OCI-LY1 (cell line): ENCODE measurements around the gene PTPRM.

ENCODE experiments used
- H2AFZ ChIP-seq: fragments of 200-600 bp; sonication (generic), shearing (Covaris generic); 2 replicates; pipeline ENCODE4 v1.6.0; 2014; ENCODE audit warnings: antibody characterized with exemption, mild to moderate bottlenecking, low read length
- H3F3A ChIP-seq: fragments of 200-600 bp; sonication (generic), shearing (Covaris generic); 2 replicates; pipeline ENCODE4 v1.6.0; 2014; ENCODE audit warnings: mild to moderate bottlenecking, antibody characterized with exemption, low read length, moderate library complexity; ENCODE audit not compliant: insufficient read depth
- H3K27ac ChIP-seq: fragments of 200-600 bp; sonication (generic); 2 replicates; pipeline ENCODE4 v1.5.1; 2014; ENCODE audit warnings: low read length, mixed run types, mild to moderate bottlenecking, low read depth; ENCODE audit not compliant: poor library complexity, severe bottlenecking
- H3K27me3 ChIP-seq: fragments of 200-600 bp; sonication (generic); 2 replicates; pipeline ENCODE4 v1.6.0; 2014; ENCODE audit warnings: antibody characterized with exemption, mild to moderate bottlenecking, low read length, moderate library complexity; ENCODE audit not compliant: insufficient read depth
- H3K36me3 ChIP-seq: fragments of 200-600 bp; sonication (generic); 2 replicates; pipeline ENCODE4 v1.6.1; 2014; ENCODE audit warnings: mild to moderate bottlenecking, antibody characterized with exemption, low read length, moderate library complexity, mixed read lengths; ENCODE audit not compliant: insufficient read depth
- H3K4me1 ChIP-seq: fragments of 200-600 bp; sonication (generic); 2 replicates; pipeline ENCODE4 v1.5.1; 2014; ENCODE audit warnings: mild to moderate bottlenecking, low read length, moderate library complexity; ENCODE audit not compliant: insufficient read depth, severe bottlenecking
- H3K4me2 ChIP-seq: fragments of 200-600 bp; sonication (generic), shearing (Covaris generic); 2 replicates; pipeline ENCODE4 v1.6.1; 2014; ENCODE audit warnings: low read length
- H3K4me3 ChIP-seq: fragments of 200-600 bp; sonication (generic); 2 replicates; pipeline ENCODE4 v1.5.1; 2014; ENCODE audit warnings: low read length, low read depth, mild to moderate bottlenecking, mixed read lengths; ENCODE audit not compliant: poor library complexity, severe bottlenecking
- H3K79me2 ChIP-seq: fragments of 200-600 bp; shearing (Covaris generic); 2 replicates; pipeline ENCODE4 v1.6.1; 2016; ENCODE audit warnings: mixed run types, low read length, mixed read lengths; ENCODE audit not compliant: insufficient read depth
- H3K9ac ChIP-seq: fragments of 200-600 bp; sonication (generic), shearing (Covaris generic); 2 replicates; pipeline ENCODE4 v1.6.1; 2014; ENCODE audit warnings: mild to moderate bottlenecking, low read length, mixed read lengths
- H3K9me2 ChIP-seq: fragments of 200-600 bp; sonication (generic), shearing (Covaris generic); 2 replicates; pipeline ENCODE4 v1.6.1; 2014; ENCODE audit warnings: low read depth, mild to moderate bottlenecking, low read length, mixed read lengths
- H3K9me3 ChIP-seq: fragments of 200-600 bp; shearing (Covaris generic); 2 replicates; pipeline ENCODE4 v1.6.1; 2014; ENCODE audit warnings: low read length, mixed read lengths
- H4K20me1 ChIP-seq: fragments of 200-600 bp; sonication (generic), shearing (Covaris generic); 2 replicates; pipeline ENCODE4 v1.6.0; 2016; ENCODE audit warnings: mild to moderate bottlenecking, low read length; ENCODE audit not compliant: insufficient read depth
- EZH2 ChIP-seq: fragments of 200-600 bp; sonication (generic), shearing (Covaris generic); IDR thresholded peaks from 2 replicates; pipeline ENCODE4 v1.8.0; 2017; ENCODE audit warnings: borderline replicate concordance, mixed run types, mild to moderate bottlenecking, antibody characterized with exemption, low read length, moderate library complexity, mixed read lengths
- TF ChIP-seq, protein P1 (sequence below): fragments of 200-600 bp; sonication (generic), shearing (Covaris generic); IDR thresholded peaks from 2 replicates; pipeline ENCODE4 v1.5.1; 2017; ENCODE audit warnings: mild to moderate bottlenecking, antibody characterized with exemption, low read length, moderate library complexity, mixed read lengths

PTPRM gene

DNA sequence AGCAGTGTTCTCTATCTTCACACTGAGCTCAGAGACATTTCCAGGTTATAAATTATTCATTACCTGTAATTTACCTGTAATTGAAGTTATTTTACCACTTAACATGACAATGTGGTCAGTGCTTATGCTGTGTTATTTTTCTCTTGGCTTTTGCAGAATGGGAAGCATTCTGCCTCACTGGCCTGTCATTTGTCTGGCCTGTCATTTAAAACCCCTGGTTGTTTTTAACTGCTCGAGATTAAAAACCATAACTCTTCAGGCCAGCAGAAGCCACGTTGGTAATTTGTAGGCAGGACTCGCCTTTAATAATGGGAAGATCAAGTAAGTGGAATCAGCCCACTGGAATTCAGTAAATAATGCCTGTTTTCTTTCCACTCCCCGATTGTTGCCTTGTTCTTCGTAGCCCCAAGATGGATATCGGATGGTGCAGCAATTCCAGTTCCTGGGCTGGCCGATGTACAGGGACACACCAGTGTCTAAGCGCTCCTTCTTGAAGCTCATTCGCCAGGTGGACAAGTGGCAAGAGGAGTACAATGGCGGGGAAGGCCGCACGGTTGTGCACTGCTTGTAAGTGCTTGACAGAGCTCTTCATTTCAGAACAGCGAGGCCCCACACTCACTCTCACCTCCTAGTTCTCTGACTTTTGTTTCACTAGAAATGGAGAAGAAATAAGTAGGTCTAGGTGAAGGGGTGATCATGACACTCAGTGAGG, 819.7 kb downstream of the PTPRM start:
- Histone ChIP-seq H4K20me1 (no peaks in the 10 kb centered on the region), H3K79me2 (no peaks in the 10 kb centered on the region), H3K9me2 (no peaks in the 10 kb centered on the region), H3K27ac (no peak overlapping the region), H3K36me3 (no peaks in the 10 kb centered on the region), H3K4me3 (no peak overlapping the region), H3K4me2 (no peak overlapping the region), H3K27me3 (no peaks in the 10 kb centered on the region), H3K9me3 (no peaks in the 10 kb centered on the region), H3F3A (no peaks in the 10 kb centered on the region), H3K4me1 (no peaks in the 10 kb centered on the region), H2AFZ (no peak overlapping the region), H3K9ac (no peak overlapping the region)
- no peak for TF ChIP-seq EZH2
- TF ChIP-seq, protein P1, sequence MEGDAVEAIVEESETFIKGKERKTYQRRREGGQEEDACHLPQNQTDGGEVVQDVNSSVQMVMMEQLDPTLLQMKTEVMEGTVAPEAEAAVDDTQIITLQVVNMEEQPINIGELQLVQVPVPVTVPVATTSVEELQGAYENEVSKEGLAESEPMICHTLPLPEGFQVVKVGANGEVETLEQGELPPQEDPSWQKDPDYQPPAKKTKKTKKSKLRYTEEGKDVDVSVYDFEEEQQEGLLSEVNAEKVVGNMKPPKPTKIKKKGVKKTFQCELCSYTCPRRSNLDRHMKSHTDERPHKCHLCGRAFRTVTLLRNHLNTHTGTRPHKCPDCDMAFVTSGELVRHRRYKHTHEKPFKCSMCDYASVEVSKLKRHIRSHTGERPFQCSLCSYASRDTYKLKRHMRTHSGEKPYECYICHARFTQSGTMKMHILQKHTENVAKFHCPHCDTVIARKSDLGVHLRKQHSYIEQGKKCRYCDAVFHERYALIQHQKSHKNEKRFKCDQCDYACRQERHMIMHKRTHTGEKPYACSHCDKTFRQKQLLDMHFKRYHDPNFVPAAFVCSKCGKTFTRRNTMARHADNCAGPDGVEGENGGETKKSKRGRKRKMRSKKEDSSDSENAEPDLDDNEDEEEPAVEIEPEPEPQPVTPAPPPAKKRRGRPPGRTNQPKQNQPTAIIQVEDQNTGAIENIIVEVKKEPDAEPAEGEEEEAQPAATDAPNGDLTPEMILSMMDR = no peak

- H3K9me3 ChIP-seq = no peaks in the 10 kb centered on the region
- H3K27me3 ChIP-seq = no peaks in the 10 kb centered on the region
- no peaks in the 10 kb centered on the region for H3K79me2 ChIP-seq
- TF ChIP-seq EZH2 = no peak
- TF ChIP-seq, protein P1 = peak; percentile 96
- no peaks in the 10 kb centered on the region for H4K20me1 ChIP-seq
- no peak overlapping the region for H3K9ac ChIP-seq
- H3K4me2 ChIP-seq = no peak overlapping the region
- H3K36me3 ChIP-seq = no peaks in the 10 kb centered on the region
- no peak overlapping the region for H2AFZ ChIP-seq
- H3K27ac ChIP-seq = no peak overlapping the region
- H3F3A ChIP-seq = no peaks in the 10 kb centered on the region
- H3K9me2 ChIP-seq = no peaks in the 10 kb centered on the region
- no peaks in the 10 kb centered on the region for H3K4me1 ChIP-seq
- H3K4me3 ChIP-seq = no peak overlapping the region
Observed at GRCh38 chr18:8389391-8390340, 822.5 kb downstream of the PTPRM start.

DNA sequence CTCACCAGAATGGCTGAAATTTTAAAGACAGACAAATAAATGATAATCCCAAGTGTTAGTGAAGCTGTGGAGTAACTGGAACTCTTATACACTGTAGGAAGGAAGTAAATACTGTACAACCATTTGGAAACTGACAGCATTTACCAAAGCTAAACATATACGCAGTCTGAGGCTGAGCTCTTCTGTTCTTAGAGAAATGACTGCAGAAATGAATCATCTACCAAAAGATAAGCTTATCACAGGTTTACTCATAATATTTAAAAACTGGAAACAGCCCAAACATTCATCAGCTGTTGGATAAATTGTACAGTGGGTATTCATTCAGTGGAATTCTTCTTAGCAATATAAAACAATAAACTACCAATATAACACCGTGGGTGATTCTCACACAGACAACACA, 824.0 kb downstream of the PTPRM start:
- Histone ChIP-seq H3K79me2 (no peaks in the 10 kb centered on the region), H3K4me3 (no peak overlapping the region), H4K20me1 (no peaks in the 10 kb centered on the region), H3F3A (no peaks in the 10 kb centered on the region), H3K36me3 (no peaks in the 10 kb centered on the region), H3K27me3 (no peaks in the 10 kb centered on the region), H2AFZ (no peak overlapping the region), H3K9ac (no peak overlapping the region), H3K4me1 (no peaks in the 10 kb centered on the region), H3K9me3 (no peaks in the 10 kb centered on the region), H3K27ac (no peak overlapping the region), H3K4me2 (no peak overlapping the region), H3K9me2 (no peaks in the 10 kb centered on the region)
- TF ChIP-seq EZH2 = no peak
- TF ChIP-seq, protein P1 = no peak
